MCF 10A (cell line): ENCODE results near the gene MTRFR. TPM values are rescaled to one million over a fixed set of nuclear protein-coding genes. Genes with fewer than 3 reads are reported as not detected.
A peak's percentile ranks its signal among the peaks of the same experiment; 100 is the strongest.
"Not testable (repeated sequence)": the region's sequence is repeated elsewhere in the genome, so short reads cannot be mapped to it uniquely, and the experiment has no call there.

Experiments
- BruUV-seq: library from RNA; stranded (reverse); fragments of 400-500 nt; replicated peaks from 2 replicates; lab custom pipeline; 2021; lab: Mats Ljungman, UMichigan
- CTCF ChIA-PET: fragments of 300-600 bp; sonication (Branson Sonifier 250); formaldehyde crosslinking; extraction: SDS; loops from one replicate; lab custom pipeline; 2021; ENCODE audit warnings: antibody characterized with exemption, inconsistent platforms; lab: Yijun Ruan, JAX
- POLR2A ChIA-PET: fragments of 300-600, 350-650 bp; sonication (Branson Sonifier 250); formaldehyde crosslinking; extraction: SDS; loops from one replicate; lab custom pipeline; 2020; ENCODE audit warnings: antibody characterized with exemption, inconsistent platforms; lab: Yijun Ruan, JAX
- DNase-seq: peaks from one replicate; pipeline ENCODE4 v3.0.0-alpha.2; 2018; ENCODE audit not compliant: unreplicated experiment
- H3K27ac Mint-ChIP-seq: one replicate; pipeline ENCODE4 v1.8.0; 2022; ENCODE audit warnings: mild to moderate bottlenecking, low read depth, mixed read lengths; ENCODE audit not compliant: unreplicated experiment
- H3K27me3 Mint-ChIP-seq: one replicate; pipeline ENCODE4 v1.8.0; 2022; ENCODE audit warnings: mixed read lengths; ENCODE audit not compliant: insufficient read depth, unreplicated experiment
- H3K36me3 Mint-ChIP-seq: one replicate; pipeline ENCODE4 v1.8.0; 2022; ENCODE audit warnings: mild to moderate bottlenecking, moderate library complexity, mixed read lengths; ENCODE audit not compliant: insufficient read depth, unreplicated experiment
- H3K4me1 Mint-ChIP-seq: one replicate; pipeline ENCODE4 v1.8.0; 2022; ENCODE audit warnings: mixed read lengths; ENCODE audit not compliant: insufficient read depth, unreplicated experiment
- H3K4me3 Mint-ChIP-seq: one replicate; pipeline ENCODE4 v1.8.0; 2022; ENCODE audit warnings: mild to moderate bottlenecking, moderate library complexity, mixed read lengths; ENCODE audit not compliant: unreplicated experiment
- H3K9me3 Mint-ChIP-seq: one replicate; pipeline ENCODE4 v1.8.0; 2022; ENCODE audit warnings: mixed read lengths; ENCODE audit not compliant: unreplicated experiment
- CTCF ChIP-seq: fragments of 200-600 bp; IDR thresholded peaks from one replicate; pipeline ENCODE4 v1.8.0; 2022; ENCODE audit warnings: antibody characterized with exemption, mild to moderate bottlenecking; ENCODE audit not compliant: unreplicated experiment
- intact Hi-C: fragments of 100-400 bp; cut with micrococcal nuclease; formaldehyde crosslinking; loops from 2 replicates; pipeline ENCODE4 v1.14.1; 2022
- total RNA-seq: library from RNA; stranded (reverse); gene quantifications from 2 replicates; pipeline ENCODE4 v1.2.3, GENCODE V29; 2022

MTRFR gene
- total RNA-seq, 1 experiment from 2014 or later = 26.5 TPM

- DNase-seq, H3K27ac Mint-ChIP-seq, H3K27me3 Mint-ChIP-seq, intact Hi-C loops, H3K4me3 Mint-ChIP-seq, POLR2A ChIA-PET, H3K9me3 Mint-ChIP-seq, BruUV-seq, H3K4me1 Mint-ChIP-seq: not testable (repeated sequence)
- CTCF ChIA-PET = interaction anchor here (0.6 to 0.7 kb wide), 2 partner anchors 25 to 328 kb away, joined by 3 to 5 read pairs; partner anchors contain the start of gene MPHOSPH9
- peaks cover 76% of the 10 kb centered on the region for H3K36me3 Mint-ChIP-seq
Measured at GRCh38 chr12:123207815-123208214, 25.4 kb upstream of the MTRFR start.

GRCh38 chr12:123223241-123223668, 10.0 kb upstream of the MTRFR start:
- no TSS peak for BruUV-seq
- ChIA-PET CTCF (interaction anchor here (1.0 to 1.6 kb wide), 2 partner anchors 10 to 15 kb away, joined by 3 to 8 read pairs; no protein-coding TSS in a partner anchor), POLR2A (interaction anchor here (0.6 to 5.7 kb wide), 2 partner anchors 10 to 230 kb away, joined by 4 to 48 read pairs; partner anchors contain the start of genes MPHOSPH9 and MTRFR)
- Mint-ChIP-seq H3K4me3 (no peak overlapping the region), H3K27ac (no peak overlapping the region), H3K4me1 (no peaks in the 10 kb centered on the region), H3K36me3 (peaks cover 60% of the 10 kb centered on the region), H3K27me3 (no peaks in the 10 kb centered on the region), H3K9me3 (no peaks in the 10 kb centered on the region)
- no peak for TF ChIP-seq CTCF
- intact Hi-C loops = no loop called here
- DNase-seq = no peak

GRCh38 chr12:123225443-123225842, 7.8 kb upstream of the MTRFR start:
- DNase-seq = no peak
- ChIA-PET CTCF (interaction anchor here (0.6 to 1.7 kb wide), 2 partner anchors 13 to 33 kb away, joined by 3 to 5 read pairs; no protein-coding TSS in a partner anchor), POLR2A (interaction anchor here (0.7 kb wide), 1 partner anchor 630 kb away, joined by 3 read pairs; no protein-coding TSS in a partner anchor)
- Mint-ChIP-seq H3K4me3 (no peak overlapping the region), H3K9me3 (no peaks in the 10 kb centered on the region), H3K4me1 (peaks cover 8% of the 10 kb centered on the region), H3K36me3 (peaks cover 44% of the 10 kb centered on the region), H3K27me3 (no peaks in the 10 kb centered on the region), H3K27ac (peak overlapping the region; percentile 79)
- intact Hi-C loops = no loop called here
- BruUV-seq = no TSS peak
- no peak for TF ChIP-seq CTCF

- intact Hi-C loops = no loop called here
- no peak for DNase-seq
- peaks cover 23% of the 10 kb centered on the region for H3K36me3 Mint-ChIP-seq
- no peaks in the 10 kb centered on the region for H3K9me3 Mint-ChIP-seq
- no peak for TF ChIP-seq CTCF
- ChIA-PET POLR2A (interaction anchor here (0.5 to 0.8 kb wide), 2 partner anchors 11 to 344 kb away, joined by 3 read pairs; no protein-coding TSS in a partner anchor), CTCF (interaction anchor here (3.6 kb wide), 1 partner anchor 10 kb away, joined by 14 read pairs; no protein-coding TSS in a partner anchor)
- peaks cover 12% of the 10 kb centered on the region for H3K4me1 Mint-ChIP-seq
- H3K4me3 Mint-ChIP-seq = no peak overlapping the region
- no peaks in the 10 kb centered on the region for H3K27me3 Mint-ChIP-seq
- H3K27ac Mint-ChIP-seq = no peak overlapping the region
- no TSS peak for BruUV-seq
Measured at GRCh38 chr12:123227581-123228258, 5.5 kb upstream of the MTRFR start.
